Activated T-cell treated with anti-CD3 and anti-CD28 coated beads for 4 hours (primary cell): ENCODE data around the gene ELAVL3.
"Not testable (repeated sequence)": the region's sequence is repeated elsewhere in the genome, so short reads cannot be mapped to it uniquely, and the experiment has no call there.

Source experiments
- DNase-seq: peaks from one replicate; pipeline ENCODE4 v3.0.0-alpha.2; 2020

ELAVL3 gene

GRCh38 chr19:11458236-11458900, 22.5 kb downstream of the ELAVL3 start:
- DNase-seq = no peak

- no peak for DNase-seq
Measured at GRCh38 chr19:11457831-11458230, 23.0 kb downstream of the ELAVL3 start.

GRCh38 chr19:11457115-11457514, 23.7 kb downstream of the ELAVL3 start:
- DNase-seq = no peak

- no peak for DNase-seq
Measured at GRCh38 chr19:11456659-11457058, 24.2 kb downstream of the ELAVL3 start.

- DNase-seq = not testable (repeated sequence)
Measured at GRCh38 chr19:11455233-11455554, 25.7 kb downstream of the ELAVL3 start.

- DNase-seq = no peak
Measured at GRCh38 chr19:11453468-11454341, 27.1 kb downstream of the ELAVL3 start.

GRCh38 chr19:11452620-11453310, 28.1 kb downstream of the ELAVL3 start:
- no peak for DNase-seq

- no peak for DNase-seq
Measured at GRCh38 chr19:11451871-11452619, 28.8 kb downstream of the ELAVL3 start.

- no peak for DNase-seq
Measured at GRCh38 chr19:11451327-11451870, 29.4 kb downstream of the ELAVL3 start.

- no peak for DNase-seq
Measured at GRCh38 chr19:11450570-11451326, 30.1 kb downstream of the ELAVL3 start.

GRCh38 chr19:11448923-11449554, 31.8 kb downstream of the ELAVL3 start:
- no peak for DNase-seq

- no peak for DNase-seq
Measured at GRCh38 chr19:11448410-11448809, 32.4 kb downstream of the ELAVL3 start.

- no peak for DNase-seq
Measured at GRCh38 chr19:11447347-11448262, 33.2 kb downstream of the ELAVL3 start.

- peak; percentile 40 for DNase-seq
Measured at GRCh38 chr19:11446652-11447301, 34.1 kb downstream of the ELAVL3 start.

- no peak for DNase-seq
Measured at GRCh38 chr19:11446271-11446651, 34.6 kb downstream of the ELAVL3 start.

GRCh38 chr19:11445141-11445540, 35.7 kb downstream of the ELAVL3 start:
- DNase-seq = no peak

- no peak for DNase-seq
Measured at GRCh38 chr19:11444059-11444458, 36.8 kb downstream of the ELAVL3 start.

- DNase-seq = no peak
Measured at GRCh38 chr19:11437955-11438354, 42.9 kb downstream of the ELAVL3 start.

- DNase-seq = no peak
Measured at GRCh38 chr19:11435833-11436313, 45.0 kb downstream of the ELAVL3 start.
